ENCODE results near the gene PHIP.
"Not testable (repeated sequence)": the region's sequence is repeated elsewhere in the genome, so short reads cannot be mapped to it uniquely, and the experiment has no call there.

The PHIP gene

DNA sequence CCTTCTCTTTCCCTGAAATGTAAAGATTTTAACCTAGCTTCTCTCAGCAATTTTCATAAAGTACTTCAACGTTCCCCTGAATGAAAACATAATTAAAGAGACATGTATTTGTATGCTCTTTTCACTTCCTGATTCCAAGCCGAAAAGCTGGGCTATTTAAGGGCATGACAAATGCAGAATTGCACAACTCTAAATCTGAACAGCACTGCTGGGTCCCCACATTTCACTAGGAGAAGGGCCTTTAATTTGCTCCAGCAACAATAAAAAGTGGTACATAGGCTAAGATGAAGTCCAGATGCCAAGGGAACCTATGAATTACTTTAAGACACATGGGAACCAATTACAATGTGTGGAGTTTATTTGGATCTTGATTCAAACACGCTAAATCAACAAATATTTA, 168.7 kb downstream of the PHIP start:
- no peak overlapping the region for H3K27ac ChIP-seq
- TF ChIP-seq ZFX (IDR thresholded peaks at IDR 0.05) (no peak), CTCF (conservative IDR thresholded peaks at IDR 0.05) (no peak)

DNA sequence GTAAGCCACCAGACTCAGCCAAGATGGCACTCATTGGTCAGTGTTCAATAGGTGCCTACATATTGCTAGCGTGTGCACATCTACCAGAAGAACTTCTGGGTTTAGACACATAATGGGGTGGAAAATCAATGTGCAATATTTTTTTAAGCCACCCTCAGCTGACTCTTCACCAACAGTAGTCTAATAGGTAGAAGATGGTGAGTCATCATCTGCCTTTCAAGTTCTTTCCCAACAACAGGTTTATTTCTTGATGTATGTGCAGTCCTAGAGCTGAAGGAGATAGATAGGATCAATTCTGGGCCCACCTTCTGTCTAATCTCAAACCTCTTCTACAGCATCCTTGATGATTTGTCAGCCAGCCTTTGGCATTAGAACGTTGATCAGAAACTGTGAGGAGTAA, 169.4 kb downstream of the PHIP start:
- no peak for TF ChIP-seq CTCF (conservative IDR thresholded peaks at IDR 0.05)
- no peak for TF ChIP-seq ZFX (IDR thresholded peaks at IDR 0.05)
- no peak overlapping the region for H3K27ac ChIP-seq

DNA sequence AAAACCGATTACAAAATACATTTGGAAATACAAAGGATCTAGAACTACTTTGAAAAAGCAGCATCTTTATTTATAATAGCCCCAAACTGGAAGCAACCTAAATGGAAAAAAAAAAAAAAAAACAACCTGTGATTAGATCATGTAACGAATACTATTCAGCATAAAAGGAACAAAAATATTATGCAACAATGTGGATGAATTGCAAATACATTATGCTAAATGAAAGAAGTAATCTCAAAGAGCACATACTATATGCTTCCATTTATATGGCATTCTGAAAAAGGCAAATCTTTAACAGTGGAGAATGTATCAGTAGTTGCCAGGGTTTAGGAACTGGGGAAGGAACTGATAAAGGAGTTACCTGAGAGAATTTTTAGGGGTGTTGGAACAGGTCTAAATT, 181.8 kb downstream of the PHIP start:
- no peak overlapping the region for H3K27ac ChIP-seq
- TF ChIP-seq ZFX (IDR thresholded peaks at IDR 0.05) (no peak), CTCF (conservative IDR thresholded peaks at IDR 0.05) (no peak)

DNA sequence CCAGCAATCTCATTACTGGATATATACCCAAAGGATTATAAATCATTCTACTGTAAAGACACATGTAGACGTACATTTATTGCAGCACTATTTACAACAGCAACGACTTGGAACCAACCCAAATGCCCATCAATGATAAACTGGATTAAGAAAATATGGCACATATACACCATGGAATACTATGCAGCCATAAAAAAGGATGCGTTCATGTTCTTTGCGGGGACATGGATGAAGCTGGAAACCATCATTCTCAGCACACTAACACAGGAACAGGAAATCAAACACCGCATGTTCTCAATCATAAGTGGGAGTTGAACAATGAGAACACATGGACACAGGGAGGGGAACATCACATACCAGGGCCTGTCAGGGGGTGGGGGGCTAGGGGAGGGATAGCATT, 188.2 kb downstream of the PHIP start:
- not testable (repeated sequence) for H3K27ac ChIP-seq

All from C4-2B (cell line).